LNCAP (cell line): ENCODE data around the gene RTBDN.

Source experiments
- TF ChIP-seq, protein P1 (sequence below): fragments of 450-650 bp; IDR thresholded peaks from 2 replicates; pipeline ENCODE4 v1.5.1; 2017; ENCODE audit warnings: mild to moderate bottlenecking

Gene RTBDN

DNA sequence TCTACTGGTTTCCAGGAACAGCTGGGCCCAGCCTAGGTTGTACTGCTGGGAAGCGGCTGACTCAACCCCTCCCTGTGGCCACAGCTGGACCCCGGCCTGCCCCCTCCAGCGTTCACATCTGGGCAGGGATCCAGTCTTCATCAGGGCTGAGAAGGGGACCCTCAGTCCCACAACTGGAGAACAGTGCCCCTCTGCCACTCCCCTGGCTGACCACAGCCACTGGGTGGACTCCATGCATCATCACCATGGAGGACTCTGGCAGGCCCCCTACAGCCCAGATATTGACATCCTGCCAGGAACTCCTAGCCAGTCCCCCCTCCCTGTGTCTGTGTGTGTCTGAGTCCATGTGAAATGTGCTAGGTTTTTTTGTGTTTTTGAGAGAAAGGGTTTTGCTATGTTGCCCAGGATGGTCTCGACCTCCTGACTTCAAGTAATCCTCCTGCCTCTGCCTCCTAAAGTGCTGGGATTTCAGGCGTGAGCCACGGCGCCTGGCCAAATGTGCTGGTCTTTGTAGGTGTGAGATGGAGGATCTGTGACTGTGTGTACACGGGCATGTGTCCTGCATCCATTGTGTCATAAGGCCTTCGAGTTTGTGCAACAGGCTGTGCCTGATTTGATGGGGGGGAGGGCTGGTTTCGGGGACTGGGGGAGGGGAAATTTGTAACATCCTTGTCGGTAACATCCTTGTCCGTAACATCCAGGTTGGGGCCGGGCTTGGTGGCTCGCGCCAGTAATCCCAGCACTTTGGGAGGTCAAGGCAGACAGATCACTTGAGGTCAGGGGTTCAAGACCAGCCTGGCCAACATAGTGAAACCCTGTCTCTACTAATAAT, 55.0 kb downstream of the RTBDN start:
- TF ChIP-seq, protein P1, sequence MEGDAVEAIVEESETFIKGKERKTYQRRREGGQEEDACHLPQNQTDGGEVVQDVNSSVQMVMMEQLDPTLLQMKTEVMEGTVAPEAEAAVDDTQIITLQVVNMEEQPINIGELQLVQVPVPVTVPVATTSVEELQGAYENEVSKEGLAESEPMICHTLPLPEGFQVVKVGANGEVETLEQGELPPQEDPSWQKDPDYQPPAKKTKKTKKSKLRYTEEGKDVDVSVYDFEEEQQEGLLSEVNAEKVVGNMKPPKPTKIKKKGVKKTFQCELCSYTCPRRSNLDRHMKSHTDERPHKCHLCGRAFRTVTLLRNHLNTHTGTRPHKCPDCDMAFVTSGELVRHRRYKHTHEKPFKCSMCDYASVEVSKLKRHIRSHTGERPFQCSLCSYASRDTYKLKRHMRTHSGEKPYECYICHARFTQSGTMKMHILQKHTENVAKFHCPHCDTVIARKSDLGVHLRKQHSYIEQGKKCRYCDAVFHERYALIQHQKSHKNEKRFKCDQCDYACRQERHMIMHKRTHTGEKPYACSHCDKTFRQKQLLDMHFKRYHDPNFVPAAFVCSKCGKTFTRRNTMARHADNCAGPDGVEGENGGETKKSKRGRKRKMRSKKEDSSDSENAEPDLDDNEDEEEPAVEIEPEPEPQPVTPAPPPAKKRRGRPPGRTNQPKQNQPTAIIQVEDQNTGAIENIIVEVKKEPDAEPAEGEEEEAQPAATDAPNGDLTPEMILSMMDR: no peak

DNA sequence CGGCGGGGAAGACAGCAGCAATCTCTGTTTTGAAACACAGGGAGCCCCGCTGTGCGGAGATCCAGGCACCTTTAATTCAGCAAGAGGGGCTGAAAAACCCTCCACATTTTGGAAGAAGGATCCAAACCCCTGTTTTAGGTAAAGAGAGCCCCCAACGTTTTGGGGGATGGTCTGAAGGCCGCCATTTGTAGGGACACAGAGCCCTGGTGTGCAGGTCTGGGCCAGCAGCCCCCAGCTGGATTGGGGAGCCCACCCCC, 55.5 kb downstream of the RTBDN start:
- TF ChIP-seq, protein P1: no peak

DNA sequence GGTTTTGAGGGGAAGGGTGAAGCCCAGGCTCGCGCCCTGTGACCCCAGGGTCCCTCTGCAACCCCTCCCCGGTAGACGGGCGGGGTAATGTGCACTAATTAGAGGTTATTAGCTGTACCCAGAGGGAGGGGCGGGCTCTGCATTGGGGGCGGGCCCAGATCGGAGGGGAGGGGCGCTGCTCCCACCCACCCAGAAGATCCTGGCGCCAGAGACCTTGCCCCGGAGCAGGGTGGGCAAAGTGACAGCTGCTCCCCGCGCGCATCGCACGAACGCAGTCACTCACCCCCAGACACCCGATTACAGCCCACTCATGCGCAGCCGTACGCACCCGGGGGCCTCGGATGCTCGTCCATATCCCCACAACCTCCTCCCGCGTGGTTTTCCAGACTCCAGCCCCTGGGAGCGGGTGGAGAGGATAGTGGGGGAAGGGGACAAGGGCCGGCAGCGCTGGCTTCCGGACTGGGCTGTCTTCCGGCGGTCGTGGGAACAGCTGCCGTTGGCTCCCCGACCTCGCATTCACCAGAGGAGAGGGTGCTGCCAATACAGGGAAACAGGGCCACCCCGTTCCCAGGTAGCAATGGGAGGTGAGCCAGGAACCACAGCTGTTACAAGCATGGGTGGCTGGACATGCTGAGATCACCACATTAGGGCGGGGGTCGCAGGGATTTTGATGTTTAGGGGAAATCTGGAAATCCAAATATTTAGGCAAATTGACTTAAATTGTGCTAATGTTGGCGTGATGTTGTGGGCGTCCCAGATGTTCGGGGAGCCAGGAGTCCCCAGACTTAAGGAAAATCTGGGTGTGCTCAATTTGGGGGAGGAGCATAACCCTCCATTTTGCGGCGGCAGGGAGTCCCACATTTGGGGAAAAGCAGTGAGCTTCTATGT, 56.1 kb downstream of the RTBDN start:
- TF ChIP-seq, protein P1: no peak

DNA sequence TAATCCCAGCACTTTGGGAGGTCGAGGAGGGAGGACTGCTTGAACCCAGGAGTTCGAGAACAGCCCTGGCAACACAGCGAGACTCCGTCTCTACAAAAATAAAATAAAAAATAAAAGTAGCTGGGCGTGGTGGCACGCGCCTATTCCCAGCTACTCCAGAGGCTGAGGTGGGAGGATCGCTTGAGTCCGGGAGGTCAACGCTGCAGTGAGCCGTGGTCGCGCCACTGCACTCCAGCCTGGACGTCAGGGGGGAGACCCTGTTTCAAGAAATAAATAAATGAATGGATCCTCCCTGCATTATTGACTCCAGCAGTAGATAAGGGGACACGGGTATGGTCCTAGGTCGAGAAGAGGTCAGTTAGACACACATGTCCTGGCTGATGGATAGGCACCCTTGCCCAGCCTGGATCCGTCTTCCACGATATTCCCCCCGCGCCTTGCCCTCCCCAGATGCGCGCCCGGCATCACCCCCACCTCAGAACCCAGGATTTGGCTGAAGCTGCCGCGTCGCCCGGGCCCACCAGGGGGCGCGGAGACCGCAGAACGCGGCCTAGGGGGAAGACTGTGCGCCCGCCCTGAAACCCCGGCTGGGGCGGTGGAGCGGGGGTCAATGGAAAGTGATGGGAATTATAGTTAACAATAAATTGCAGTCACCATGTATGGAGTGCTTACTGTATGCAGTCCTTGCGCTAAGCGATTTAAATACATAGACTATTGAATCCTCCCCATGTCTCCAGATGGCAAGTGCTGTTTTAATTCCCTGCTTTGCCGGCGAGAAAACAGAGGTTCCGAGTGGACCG, 57.0 kb downstream of the RTBDN start:
- TF ChIP-seq, protein P1: peak; percentile 98
